HEK293 (cell line): ENCODE results near the gene MYADML2.

ENCODE experiments used
- CTCF ChIP-seq: fragments of 450-650 bp; formaldehyde crosslinking; IDR thresholded peaks from 2 replicates; pipeline ENCODE4 v1.5.1; 2016; ENCODE audit warnings: missing biosample characterization, missing genetic modification characterization
- KLF16 ChIP-seq: fragments of 450-650 bp; formaldehyde crosslinking; IDR thresholded peaks from 2 replicates; pipeline ENCODE4 v1.5.1; 2017; ENCODE audit warnings: missing biosample characterization, missing genetic modification characterization
- RBAK ChIP-seq: fragments of 450-650 bp; formaldehyde crosslinking; IDR thresholded peaks from 2 replicates; pipeline ENCODE4 v1.5.1; 2016; ENCODE audit warnings: missing biosample characterization, missing genetic modification characterization
- ZNF311 ChIP-seq: fragments of 450-650 bp; formaldehyde crosslinking; IDR thresholded peaks from 2 replicates; pipeline ENCODE4 v1.5.1; 2017; ENCODE audit warnings: missing biosample characterization, missing genetic modification characterization, borderline replicate concordance

- TF ChIP-seq CTCF (tag by site-specific recombination): no peak
- no peak for TF ChIP-seq KLF16
- no peak for TF ChIP-seq RBAK (tag by site-specific recombination)
- TF ChIP-seq ZNF311 (tag by site-specific recombination): no peak
Observed at GRCh38 chr17:81968396-81968745, 21.3 kb upstream of the MYADML2 start.
